Measurements from ENCODE around the gene OTOGL.
"Not testable (repeated sequence)": the region's sequence is repeated elsewhere in the genome, so short reads cannot be mapped to it uniquely, and the experiment has no call there.

OTOGL gene, protein sequence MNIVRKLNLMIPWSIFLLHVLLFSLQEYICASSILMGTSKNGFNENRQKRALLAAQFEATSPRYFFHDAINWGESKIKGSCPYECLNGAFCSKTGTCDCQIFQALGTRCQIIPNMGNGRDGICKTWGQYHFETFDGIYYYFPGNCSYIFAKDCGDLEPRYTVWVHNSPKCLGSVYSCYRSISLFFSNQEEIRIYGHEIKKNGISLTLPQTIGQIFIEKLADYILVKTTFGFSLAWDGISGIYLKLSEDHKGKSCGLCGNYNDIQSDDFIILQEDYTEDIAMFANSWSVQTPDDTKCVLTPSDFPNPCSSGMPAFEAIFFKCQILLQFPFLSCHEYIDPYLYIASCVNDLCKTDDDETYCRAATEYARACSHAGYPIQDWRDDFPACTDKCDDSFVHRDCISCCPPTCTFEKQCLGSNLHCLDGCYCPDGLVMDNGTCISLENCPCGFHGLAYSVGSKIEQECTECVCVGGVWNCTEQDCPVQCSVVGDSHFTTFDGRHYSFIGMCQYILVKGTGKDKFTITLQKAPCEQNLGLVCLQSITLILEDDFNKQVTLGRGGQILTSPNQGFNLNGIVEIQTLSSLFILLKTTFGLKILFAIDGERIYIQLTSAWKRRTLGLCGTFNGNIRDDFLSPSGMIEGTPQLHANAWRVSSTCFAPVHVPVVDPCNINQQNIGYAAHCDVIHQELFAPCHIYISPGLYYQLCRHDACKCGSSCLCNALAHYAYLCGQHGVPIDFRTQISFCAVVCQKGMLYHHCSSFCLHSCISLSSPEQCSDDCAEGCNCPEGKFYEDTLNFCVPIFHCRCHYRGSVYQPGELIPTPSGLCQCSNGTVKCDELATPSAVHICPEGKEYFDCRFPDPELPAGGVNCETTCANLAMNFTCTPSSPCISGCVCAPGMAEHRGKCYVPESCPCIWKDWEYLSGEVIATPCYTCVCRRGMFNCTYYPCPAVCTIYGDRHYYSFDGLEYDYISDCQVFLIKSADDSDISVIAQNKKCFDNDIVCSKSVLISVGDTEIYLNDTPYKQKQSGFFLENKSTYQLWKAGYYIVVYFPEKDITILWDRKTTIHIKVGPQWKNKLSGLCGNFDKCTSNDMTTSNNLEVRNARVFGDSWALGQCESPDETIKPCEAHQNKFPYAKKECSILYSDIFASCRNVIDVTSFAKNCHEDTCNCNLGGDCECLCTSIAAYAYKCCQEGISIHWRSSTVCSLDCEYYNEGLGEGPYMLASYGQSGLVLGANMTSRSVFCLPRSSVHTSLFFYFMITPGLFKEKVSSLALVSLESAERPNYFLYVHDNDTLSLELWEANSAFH (N-terminal part only)

DNA sequence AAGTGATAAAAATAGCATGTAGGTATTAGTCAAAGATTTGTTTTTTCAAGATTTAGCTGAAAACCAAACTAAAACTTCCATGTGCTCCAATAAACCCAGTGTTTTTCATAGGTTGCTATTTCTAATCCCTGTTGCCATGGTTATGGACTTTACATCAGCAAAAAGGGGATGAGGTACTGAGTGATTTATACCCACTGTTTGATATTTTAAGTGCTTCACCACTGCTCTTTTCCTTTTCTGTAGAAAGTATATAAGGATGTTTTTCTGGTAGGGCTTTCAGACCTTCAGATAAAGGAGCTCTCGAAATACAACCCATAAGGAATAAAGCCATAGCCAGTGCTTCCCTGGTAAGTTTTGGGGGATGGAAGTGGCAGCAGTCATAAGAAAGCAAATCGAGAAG lies at the start of gene OTOGL:
Gene OTOGL, plus strand, starts transcription at position 279 of the 400 bp plus-strand sequence. CDS start 109,895 bp downstream, outside the sequence.
- in situ Hi-C loops (cut with HindIII; ENCODE audit: low sequenced_read_pairs): no loop called here

DNA sequence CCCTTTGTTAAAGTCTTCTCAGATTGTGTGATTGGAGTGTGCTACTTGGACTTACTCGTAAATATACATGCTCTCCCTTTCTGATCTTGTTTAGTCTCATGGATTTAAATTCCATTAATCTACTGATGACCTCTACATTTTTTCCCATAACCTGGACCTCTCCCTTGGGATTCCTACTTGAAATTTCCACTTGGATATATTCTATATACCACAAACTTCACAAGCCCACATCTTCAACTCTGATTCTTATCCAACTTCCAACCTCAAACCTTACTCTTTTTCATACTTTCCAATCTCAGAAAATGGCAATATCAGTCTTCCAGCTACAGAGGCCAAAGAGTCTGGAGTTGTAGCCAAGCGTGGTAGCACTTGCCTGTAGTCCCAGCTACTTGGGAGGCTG lies 49.1 kb upstream of the OTOGL start:
- in situ Hi-C loops (cut with HindIII; ENCODE audit: low sequenced_read_pairs): no loop called here

DNA sequence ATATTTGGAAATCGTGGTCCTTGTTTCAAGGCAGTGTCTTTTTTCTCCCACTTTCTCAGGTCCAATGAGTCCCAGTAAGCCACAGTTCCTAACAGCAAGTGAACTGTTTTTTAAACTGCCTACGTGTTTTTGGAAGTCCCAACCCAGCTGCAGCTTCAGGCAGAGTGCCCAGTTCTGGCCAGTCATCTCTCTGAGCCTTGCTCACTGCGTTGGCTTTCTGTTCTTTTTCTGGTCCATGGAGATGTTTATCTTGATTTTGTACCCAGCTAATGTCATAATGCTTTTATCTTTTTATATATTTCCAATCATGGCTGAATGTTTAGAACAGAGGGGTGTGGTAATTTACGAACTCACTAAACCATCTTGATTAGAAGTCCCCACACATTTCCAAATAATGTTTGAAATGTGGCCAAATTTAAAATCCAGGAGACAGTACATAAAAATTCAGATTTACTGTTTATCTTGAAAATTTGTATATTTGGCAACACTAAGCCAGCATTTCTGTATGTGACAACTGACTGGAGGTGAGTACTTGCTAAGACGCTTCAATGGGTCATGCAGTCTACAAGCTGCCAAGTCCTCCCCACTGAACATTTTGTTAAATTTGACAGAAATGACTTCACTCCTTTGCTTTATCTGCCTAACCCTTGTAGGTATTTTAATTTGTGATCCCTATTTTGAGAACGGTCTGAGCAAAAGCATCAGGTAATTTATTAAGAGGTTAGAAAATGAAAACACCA lies 46.1 kb upstream of the OTOGL start:
- in situ Hi-C loops (cut with HindIII; ENCODE audit: low sequenced_read_pairs): no loop called here

DNA sequence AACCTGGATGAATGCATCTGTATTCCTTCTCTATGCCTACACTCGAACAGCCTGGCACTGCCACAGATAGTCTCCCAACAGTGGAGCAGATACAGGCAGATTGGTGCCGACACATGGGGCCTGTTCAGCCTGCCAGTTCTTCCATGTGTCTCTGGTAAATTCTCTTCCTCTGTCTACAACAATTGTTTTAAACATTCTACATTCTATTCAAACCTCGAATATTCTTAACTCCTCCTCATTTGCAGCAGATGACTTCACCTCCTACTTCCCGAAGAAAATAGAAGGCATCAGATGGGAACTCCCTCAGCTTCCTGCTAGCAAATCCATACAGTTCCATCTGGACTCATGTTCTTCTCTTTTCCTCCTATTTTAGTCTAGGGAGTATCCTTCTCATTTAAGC lies 43.1 kb upstream of the OTOGL start:
- in situ Hi-C loops (cut with HindIII; ENCODE audit: low sequenced_read_pairs): no loop called here

DNA sequence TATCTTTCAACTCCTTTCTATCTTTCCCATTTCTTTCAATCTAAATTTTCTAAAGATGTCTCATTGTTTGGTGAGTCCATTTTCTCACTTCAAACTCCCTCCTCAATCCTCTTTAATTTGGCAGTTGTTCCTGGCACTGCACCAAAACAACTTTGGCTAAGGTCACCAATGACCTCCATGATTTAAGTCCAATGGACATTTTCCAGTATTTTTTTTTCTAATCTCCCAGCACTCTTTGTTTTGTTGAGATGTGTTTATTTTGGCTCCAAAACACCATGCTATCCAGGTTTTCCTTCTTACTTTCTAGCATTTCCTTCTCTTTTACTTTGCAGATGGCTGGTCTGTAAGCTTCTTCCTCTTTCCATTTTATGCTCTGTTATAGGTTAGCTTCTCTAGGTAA lies 42.5 kb upstream of the OTOGL start:
- in situ Hi-C loops (cut with HindIII; ENCODE audit: low sequenced_read_pairs): no loop called here

DNA sequence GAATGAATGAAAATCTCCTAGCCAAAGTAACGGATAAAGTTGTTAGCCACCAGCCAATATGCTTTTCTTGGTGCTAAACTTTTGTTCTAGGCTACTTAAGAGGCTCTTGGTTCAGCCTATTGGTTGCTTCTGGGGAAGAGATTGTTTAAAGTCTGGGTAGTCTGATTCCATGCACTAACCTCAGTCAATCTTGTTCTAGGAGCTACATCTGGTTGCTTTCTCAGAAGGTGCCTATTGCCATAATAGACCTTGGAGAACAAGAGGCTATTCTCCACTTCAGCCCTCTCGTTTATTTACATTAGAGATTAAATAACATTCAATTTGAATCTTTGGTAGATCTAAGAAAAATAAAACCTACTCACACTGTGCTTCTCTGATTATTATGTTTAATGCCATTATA lies 40.8 kb upstream of the OTOGL start:
- in situ Hi-C loops (cut with HindIII; ENCODE audit: low sequenced_read_pairs): no loop called here

DNA sequence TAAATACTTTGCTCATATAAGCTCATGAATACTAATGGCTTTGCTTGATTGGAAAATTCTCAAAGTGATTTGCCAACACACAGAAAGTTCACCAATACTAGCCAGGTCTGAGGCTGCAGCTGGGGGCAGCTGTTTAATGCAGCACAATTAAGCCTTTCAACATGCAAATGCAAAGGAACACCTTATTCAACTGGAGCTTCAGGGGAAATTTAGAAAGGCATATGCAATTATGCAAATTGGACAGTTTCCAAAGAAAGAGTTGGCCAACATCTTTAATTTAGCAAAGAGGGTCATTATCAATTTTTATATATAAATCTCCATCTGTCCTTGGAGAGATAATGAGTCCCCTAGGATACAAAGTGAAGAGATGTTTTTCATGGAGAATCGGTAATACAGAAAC lies 40.2 kb upstream of the OTOGL start:
- in situ Hi-C loops (cut with HindIII; ENCODE audit: low sequenced_read_pairs): no loop called here

DNA sequence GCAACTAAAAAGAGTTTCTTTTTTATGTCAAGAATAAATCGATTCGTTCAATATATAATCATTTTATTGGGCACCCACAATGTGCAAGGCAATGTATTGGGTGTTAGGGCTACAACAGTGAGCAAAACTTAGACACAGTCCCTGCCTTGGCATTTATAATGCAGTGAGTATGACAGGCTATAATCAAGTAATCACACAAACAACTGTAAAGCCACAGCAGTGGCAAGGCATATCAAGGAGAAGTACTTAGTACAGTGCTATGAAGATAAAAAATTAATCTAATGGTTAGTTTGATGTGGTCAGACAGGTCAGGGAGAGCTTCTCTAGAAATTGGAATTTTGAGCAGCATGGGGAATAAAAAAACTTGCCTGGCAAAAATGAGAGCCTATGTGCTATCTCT lies 39.5 kb upstream of the OTOGL start:
- in situ Hi-C loops (cut with HindIII; ENCODE audit: low sequenced_read_pairs): no loop called here

DNA sequence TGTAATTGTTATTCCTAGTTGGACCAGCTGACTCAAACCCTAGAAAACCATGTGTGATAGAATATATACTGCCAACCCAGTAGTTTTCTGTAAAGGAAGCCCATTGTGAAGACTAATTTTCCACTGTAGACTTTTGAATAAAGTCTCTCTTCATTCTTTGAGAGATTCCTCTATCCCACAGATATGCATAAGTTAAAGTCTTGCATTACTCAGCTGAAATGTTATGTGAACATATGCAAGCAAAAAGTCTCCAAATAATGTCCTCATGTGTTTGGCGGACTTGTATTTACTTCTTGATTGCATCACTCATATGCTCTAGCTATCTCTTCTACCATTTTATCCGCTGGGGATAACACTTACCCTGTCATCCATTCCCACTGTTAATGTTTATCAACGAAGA lies 35.1 kb upstream of the OTOGL start:
- in situ Hi-C loops (cut with HindIII; ENCODE audit: low sequenced_read_pairs): no loop called here

DNA sequence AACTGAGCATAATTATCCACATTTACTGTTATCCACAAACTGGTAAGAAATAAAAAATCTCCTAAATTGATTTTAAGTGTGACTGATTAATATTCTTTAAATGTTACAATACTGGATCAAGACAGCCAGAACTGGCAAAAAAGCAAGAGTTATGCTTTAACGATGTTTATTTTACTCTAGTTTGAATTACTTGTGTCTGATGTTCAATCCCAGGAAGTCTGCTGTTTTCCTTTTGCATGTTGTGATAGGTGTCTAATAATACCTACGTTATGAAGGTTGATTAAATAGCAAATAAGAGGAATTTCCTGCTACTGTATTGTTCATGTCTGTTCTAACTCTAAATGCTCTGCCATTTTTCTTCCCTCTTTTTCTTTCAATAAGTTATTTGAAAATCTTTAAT lies 34.4 kb upstream of the OTOGL start:
- in situ Hi-C loops (cut with HindIII; ENCODE audit: low sequenced_read_pairs): no loop called here

DNA sequence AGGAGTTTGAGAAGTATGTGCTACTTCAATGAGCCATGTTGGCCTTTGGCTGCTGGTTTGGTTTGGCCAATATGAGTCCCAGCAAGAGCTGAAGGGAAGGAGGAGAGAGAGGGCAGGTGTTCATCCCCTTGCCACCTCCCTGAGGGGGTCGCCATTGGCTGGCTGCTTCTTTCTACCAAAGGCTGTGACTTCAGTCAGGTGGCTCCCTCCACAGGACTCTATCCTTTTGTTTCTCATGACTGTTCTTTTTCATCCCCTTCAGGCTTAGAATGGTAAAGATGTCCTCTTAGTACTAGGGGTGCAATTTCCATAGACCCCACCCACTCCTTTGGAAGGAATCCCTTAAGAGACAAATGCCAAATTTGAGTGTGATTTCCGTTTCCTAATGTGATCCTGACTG lies 31.2 kb upstream of the OTOGL start:
- in situ Hi-C loops (cut with HindIII; ENCODE audit: low sequenced_read_pairs): no loop called here

DNA sequence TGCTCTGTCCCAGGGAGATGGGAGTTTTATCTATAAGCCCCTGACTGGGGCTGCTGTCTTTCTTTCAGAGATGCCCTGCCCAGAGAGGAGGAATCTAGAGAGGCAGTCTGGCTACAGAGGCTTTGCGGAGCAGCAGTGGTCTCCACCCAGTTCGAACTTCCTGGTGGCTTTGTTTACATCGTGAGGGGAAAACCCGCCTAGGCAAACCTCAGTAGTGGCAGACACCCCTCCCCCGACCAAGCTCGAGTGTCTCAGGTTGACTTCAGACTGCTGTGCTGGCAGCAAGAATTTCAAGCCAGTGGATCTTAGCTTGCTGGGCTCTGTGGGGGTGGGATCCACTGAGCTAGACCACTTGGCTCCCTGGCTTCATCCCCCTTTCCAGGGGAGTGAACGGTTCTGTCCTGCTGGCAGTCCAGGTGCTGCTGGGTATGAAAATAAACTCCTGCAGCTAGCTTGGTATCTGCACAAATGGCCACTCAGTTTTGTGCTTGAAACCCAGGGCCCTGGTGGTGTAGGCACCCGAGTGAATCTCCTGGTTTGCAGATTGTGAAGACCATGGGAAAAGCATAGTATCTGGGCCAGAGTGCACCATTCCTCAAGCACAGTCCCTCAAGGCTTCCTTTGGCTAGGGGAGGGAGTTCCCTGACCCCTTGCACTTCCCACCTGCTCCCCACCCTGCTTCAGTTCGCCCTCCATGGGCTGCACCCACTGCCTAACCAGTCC lies 15.3 kb upstream of the OTOGL start:
- in situ Hi-C loops (cut with HindIII; ENCODE audit: low sequenced_read_pairs): not testable (repeated sequence)

DNA sequence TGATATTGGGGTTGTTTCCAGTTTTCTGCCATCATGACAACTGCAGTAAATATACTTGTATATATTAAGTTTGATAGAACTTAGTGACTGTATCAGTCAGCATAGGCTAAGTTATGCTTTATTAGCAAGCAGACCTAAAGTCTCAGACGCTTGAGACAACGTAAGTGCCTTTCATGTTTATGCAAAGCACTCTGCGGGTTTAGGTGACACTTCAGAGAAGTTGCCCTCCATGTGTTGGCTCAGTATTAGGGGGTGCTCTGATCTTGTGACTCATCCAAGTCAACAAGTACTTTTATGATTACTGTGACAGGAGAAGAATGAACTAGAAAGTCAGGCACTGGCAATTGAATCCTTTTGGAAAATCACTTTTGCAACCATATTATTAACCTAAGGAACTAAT lies 13.3 kb upstream of the OTOGL start:
- in situ Hi-C loops (cut with HindIII; ENCODE audit: low sequenced_read_pairs): no loop called here

DNA sequence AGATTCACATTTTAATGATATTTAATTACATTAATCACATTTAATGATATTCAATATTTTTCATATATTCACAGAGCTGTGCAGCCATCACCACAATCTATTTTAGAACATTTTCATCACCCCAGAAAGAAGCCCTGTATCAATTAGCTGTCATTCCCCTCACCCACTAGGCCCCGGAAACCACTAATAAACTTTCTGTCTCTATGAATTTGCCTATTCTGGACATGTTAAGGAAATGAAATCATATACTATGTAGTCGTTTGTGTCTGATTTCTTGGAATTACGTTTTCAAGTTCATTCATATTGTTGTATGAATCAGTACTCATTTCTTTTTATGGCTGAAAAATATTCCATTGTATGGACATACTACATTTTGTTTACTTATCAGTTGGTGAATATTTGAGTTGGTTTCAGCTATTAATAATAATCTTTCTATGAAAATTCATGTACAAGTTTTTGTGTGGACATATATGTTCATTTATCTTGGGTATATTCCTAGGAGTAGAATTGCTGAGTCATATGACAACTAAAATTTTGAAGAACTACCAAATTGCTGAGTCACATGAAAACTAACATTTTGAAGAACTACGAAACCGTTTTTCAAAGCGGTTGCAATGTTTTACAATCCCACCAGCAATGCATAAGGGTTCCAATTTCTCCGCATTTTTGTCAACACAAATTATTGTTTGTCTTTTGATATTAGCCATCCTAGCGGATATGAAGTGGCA lies 11.7 kb upstream of the OTOGL start:
- in situ Hi-C loops (cut with HindIII; ENCODE audit: low sequenced_read_pairs): no loop called here

DNA sequence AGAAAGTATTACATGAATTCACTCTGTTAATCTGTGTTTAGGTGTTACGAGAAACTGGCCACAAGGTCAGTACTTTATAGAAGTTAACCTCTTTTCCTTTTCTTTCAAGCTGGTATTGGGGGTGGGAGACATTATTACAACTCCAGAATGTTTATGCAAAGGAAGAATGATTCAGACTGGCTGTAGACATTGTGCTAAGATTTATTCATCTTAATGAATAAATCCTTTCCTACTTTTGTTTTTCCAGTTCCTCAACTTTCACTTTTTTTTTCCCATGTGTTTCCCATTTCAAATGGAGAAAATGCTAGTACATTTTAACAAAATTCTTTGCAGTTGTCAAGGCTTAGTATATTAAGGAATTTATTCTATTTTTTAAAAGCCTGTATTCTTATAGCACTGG lies 1.3 kb downstream of the OTOGL start:
- in situ Hi-C loops (cut with HindIII; ENCODE audit: low sequenced_read_pairs): loop anchor here (5.0 kb wide), 1 partner anchor 77 kb away; no protein-coding TSS in a partner anchor

DNA sequence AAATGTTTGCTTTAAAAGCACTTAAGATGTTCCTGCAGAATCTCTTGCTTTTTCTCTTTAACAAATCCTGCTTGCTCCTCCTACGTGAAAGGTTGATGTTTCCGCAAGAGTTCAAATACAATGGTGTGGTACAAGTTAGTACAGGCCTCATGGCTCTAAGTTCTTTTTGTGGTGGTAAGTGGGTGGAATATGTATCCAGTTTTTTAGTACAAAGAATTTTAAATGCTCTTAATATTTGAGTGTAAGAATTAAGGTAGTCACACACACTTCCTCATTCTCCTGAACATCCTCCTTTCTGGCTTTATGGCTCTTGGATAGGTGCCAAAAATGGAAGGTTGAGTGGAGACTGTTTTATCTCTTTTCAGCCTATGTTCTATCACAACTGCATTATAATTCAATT lies 1.8 kb downstream of the OTOGL start:
- in situ Hi-C loops (cut with HindIII; ENCODE audit: low sequenced_read_pairs): loop anchor here (5.0 kb wide), 1 partner anchor 76 kb away; no protein-coding TSS in a partner anchor

DNA sequence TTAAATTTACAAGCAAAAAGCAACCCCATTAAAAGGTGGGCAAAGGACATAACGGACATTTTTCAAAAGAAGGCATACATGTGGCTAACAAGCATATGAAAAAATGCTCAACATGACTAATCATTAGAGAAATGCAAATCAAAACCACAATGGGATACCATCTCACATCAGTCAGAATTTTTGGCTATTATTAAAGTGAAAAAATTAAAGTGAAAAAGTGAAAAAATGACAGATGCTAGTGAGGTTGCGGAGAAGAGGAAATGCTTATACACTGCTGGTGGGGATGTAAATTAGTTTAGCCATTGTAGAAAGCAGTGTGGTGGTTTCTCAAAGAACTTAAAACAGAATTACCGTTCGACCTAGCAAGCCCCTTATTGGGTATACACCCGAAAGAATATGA lies 7.9 kb downstream of the OTOGL start:
- in situ Hi-C loops (cut with HindIII; ENCODE audit: low sequenced_read_pairs): no loop called here

DNA sequence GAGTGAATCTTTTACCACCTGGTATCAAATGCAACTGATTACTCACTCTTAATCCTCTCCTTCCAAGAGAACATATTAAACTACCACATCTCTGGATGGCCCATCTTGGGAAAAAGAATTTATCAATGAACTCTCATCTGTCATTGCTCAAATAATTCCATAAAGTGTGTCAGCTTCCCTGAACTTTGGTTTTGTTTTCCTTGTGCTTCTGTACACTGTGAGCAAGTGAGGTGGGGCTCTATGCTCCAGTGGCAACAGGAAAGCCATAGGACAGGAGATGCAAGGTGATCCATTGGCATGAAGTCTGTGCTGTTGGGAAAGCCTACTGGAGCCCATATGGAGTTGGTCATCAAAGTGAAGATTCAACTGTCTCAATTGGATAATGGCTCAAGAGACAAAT lies 17.4 kb downstream of the OTOGL start:
- in situ Hi-C loops (cut with HindIII; ENCODE audit: low sequenced_read_pairs): no loop called here
